ENCODE measurements around the gene CLRN1.

CLRN1 gene

DNA sequence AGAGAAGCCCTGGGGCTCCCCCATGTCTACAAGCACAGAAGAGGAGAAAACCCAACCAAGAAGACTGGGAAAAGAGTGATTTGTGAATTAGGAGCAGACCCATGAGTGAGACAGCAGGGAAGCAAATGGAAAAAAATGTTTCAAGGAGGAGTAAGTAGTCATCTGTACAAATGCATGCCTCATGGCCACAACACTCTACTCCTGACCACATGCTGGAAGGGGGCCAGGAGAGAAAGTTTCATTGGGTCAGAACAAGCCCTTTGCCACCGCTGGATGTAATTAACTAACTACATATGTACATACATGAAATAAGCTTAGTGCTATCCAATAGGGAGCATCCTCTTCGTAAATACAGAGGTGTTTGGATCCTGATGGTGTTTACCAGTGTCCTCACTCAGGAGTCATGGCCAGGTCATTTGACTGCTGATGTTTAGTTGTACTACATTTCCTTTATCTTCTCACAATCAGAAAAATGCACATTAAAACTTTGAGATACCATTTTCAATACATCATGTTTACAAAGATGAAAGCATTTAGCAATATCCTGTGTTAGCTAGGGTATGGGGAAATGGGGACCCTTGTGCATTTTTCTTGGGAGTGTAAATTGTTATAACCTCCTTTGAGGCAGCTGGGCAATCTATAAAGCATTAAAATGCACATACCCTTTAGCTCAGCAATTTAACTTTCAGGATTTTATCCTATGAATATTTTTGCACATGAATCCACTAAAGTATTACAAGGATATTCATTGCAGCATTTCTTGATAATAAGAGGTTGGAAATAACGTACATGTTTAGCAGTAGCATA, 27.1 kb downstream of the CLRN1 start:
- Mint-ChIP-seq H3K9me3 (peaks cover 25% of the 10 kb centered on the region), H3K4me3 (no peak overlapping the region), H3K4me1 (no peaks in the 10 kb centered on the region), H3K27me3 (ENCODE audit: low read depth, poor library complexity) (peaks cover 8% of the 10 kb centered on the region), H3K36me3 (ENCODE audit: low read depth) (peaks cover 12% of the 10 kb centered on the region), H3K27ac (no peak overlapping the region)
- DNase-seq: no peak
- TF ChIP-seq CTCF (IDR thresholded peaks at IDR 0.05): no peak

- Mint-ChIP-seq H3K4me3 (no peak overlapping the region), H3K4me1 (peaks cover 15% of the 10 kb centered on the region)
- no peak for DNase-seq
Measured at GRCh38 chr3:150942221-150942620, 30.3 kb downstream of the CLRN1 start.

GRCh38 chr3:150936693-150937092, 35.8 kb downstream of the CLRN1 start:
- no peaks in the 10 kb centered on the region for H3K36me3 Mint-ChIP-seq (ENCODE audit: low read depth)
- no peak overlapping the region for H3K4me3 Mint-ChIP-seq
- H3K4me1 Mint-ChIP-seq: peaks cover 15% of the 10 kb centered on the region
- no peak for TF ChIP-seq CTCF (IDR thresholded peaks at IDR 0.05)
- peaks cover 15% of the 10 kb centered on the region for H3K27me3 Mint-ChIP-seq (ENCODE audit: low read depth, poor library complexity)
- H3K27ac Mint-ChIP-seq: no peak overlapping the region
- no peak for DNase-seq
- H3K9me3 Mint-ChIP-seq: peaks cover 6% of the 10 kb centered on the region

More at GRCh38 chr3:150942221-150942620, 30.3 kb downstream of the CLRN1 start:
- peaks cover 11% of the 10 kb centered on the region for H3K27me3 Mint-ChIP-seq (ENCODE audit: low read depth, poor library complexity)
- no peak for TF ChIP-seq CTCF (IDR thresholded peaks at IDR 0.05)
- H3K9me3 Mint-ChIP-seq: peaks cover under 1% of the 10 kb centered on the region
- peaks cover 5% of the 10 kb centered on the region for H3K36me3 Mint-ChIP-seq (ENCODE audit: low read depth)
- no peak overlapping the region for H3K27ac Mint-ChIP-seq

GRCh38 chr3:150933473-150933995, 39.0 kb downstream of the CLRN1 start:
- Mint-ChIP-seq H3K27ac (no peak overlapping the region), H3K36me3 (ENCODE audit: low read depth) (no peaks in the 10 kb centered on the region), H3K9me3 (peaks cover 6% of the 10 kb centered on the region), H3K4me3 (no peak overlapping the region), H3K4me1 (peaks cover 11% of the 10 kb centered on the region), H3K27me3 (ENCODE audit: low read depth, poor library complexity) (peaks cover 17% of the 10 kb centered on the region)
- DNase-seq: no peak
- TF ChIP-seq CTCF (IDR thresholded peaks at IDR 0.05): no peak

GRCh38 chr3:150931745-150932144, 40.8 kb downstream of the CLRN1 start:
- H3K9me3 Mint-ChIP-seq: peaks cover 6% of the 10 kb centered on the region
- peaks cover 7% of the 10 kb centered on the region for H3K4me1 Mint-ChIP-seq
- no peaks in the 10 kb centered on the region for H3K36me3 Mint-ChIP-seq (ENCODE audit: low read depth)
- no peak overlapping the region for H3K4me3 Mint-ChIP-seq
- H3K27ac Mint-ChIP-seq: no peak overlapping the region
- TF ChIP-seq CTCF (IDR thresholded peaks at IDR 0.05): no peak
- DNase-seq: no peak
- peaks cover 13% of the 10 kb centered on the region for H3K27me3 Mint-ChIP-seq (ENCODE audit: low read depth, poor library complexity)

DNA sequence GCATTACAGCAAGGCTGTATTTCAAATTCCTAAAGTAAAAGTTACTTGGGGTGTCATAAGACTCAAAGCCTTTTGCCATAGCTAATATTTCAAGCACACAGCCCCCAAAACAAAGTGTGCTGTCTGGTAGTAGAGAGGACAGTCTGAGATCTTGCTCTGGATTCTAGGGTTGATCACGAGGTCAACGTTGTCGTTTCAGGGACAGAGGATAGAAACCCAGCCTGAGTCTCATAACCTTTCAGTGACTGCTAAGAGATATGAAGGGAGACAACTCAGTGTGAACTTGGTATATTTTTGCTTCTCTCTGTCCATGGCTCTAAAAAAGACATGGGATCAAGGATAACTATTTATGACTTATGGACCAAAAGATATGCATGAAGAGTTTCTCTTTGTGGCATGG, 41.7 kb downstream of the CLRN1 start:
- DNase-seq: no peak
- no peak overlapping the region for H3K4me3 Mint-ChIP-seq
- H3K4me1 Mint-ChIP-seq: peaks cover 13% of the 10 kb centered on the region
- H3K27ac Mint-ChIP-seq: no peak overlapping the region
- H3K27me3 Mint-ChIP-seq (ENCODE audit: low read depth, poor library complexity): peaks cover 15% of the 10 kb centered on the region
- no peak for TF ChIP-seq CTCF (IDR thresholded peaks at IDR 0.05)
- H3K36me3 Mint-ChIP-seq (ENCODE audit: low read depth): no peaks in the 10 kb centered on the region
- no peaks in the 10 kb centered on the region for H3K9me3 Mint-ChIP-seq
